ENCODE measurements around the gene MAD1L1. TPM values are rescaled to one million over a fixed set of nuclear protein-coding genes. Genes with fewer than 3 reads are reported as not detected.

The MAD1L1 gene
- total RNA-seq, 1 donor from 2014 or later = 16.2 TPM

DNA sequence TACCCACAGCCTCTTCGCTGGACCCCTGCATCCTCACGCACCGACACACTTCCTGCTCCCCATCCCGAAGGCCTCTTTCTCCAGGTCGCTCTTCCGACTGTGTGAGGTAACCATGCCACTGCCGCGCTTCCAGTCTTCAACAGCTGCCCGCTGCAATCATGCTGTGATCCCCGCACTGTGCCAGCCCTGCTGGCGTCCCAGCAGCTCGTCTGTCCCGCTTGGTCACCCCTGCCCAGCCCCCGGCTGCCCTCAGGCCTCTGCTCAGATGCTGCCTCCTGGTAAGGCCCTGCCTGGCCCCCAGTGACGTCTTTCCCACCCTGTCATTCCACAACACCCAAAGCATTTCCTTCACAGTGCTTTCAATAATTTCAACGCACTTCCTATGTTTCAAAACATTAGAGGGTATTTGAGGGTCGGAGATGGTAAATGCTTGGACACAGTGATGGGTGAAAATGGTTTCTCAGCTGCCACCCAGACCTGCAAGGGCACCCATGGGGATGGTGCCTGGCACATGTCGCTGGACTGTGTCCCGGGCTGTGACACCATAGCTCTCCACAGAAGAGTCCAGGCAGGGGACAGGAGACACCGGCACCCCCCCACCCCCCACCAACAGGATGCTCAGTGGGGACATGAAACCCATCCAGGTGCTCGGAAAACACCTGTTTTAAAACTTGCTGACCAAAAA, 125.2 kb downstream of the MAD1L1 start:
- no peak for DNase-seq
- Histone ChIP-seq H3K27ac (replicated peaks) (peak overlapping the region; percentile 37), H3K36me3 (no peaks in the 10 kb centered on the region), H3K4me1 (peaks cover 61% of the 10 kb centered on the region), H3K4me3 (peak overlapping the region; percentile 8), H3K9me3 (replicated peaks) (no peaks in the 10 kb centered on the region), H3K27me3 (ENCODE audit: low read depth) (no peaks in the 10 kb centered on the region)
- intact Hi-C loops (cut with micrococcal nuclease) = no loop called here
- TF ChIP-seq, protein P1, sequence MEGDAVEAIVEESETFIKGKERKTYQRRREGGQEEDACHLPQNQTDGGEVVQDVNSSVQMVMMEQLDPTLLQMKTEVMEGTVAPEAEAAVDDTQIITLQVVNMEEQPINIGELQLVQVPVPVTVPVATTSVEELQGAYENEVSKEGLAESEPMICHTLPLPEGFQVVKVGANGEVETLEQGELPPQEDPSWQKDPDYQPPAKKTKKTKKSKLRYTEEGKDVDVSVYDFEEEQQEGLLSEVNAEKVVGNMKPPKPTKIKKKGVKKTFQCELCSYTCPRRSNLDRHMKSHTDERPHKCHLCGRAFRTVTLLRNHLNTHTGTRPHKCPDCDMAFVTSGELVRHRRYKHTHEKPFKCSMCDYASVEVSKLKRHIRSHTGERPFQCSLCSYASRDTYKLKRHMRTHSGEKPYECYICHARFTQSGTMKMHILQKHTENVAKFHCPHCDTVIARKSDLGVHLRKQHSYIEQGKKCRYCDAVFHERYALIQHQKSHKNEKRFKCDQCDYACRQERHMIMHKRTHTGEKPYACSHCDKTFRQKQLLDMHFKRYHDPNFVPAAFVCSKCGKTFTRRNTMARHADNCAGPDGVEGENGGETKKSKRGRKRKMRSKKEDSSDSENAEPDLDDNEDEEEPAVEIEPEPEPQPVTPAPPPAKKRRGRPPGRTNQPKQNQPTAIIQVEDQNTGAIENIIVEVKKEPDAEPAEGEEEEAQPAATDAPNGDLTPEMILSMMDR (IDR thresholded peaks at IDR 0.05; ENCODE audit: borderline replicate concordance) = no peak

DNA sequence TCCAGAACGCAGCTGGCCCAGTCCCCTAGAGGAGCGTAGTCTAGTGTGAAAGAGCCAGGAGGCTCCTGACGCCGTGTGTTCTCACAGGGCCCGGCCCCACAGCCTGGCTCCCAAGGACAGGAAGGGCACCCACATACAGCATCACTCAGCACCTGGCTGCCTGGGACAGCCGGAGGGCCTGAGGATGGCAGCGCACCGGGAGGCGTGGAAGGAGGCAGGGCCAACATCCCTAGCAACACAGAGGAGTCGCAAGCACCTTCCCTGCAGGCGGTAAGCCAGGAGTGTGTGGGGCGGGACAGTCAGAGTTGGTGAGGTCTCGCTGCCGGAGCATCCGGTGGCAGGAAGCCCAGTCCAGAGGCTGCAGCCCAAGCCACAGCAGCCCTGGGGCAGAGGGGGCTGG, 125.8 kb downstream of the MAD1L1 start:
- Histone ChIP-seq H3K9me3 (replicated peaks) (no peaks in the 10 kb centered on the region), H3K36me3 (no peaks in the 10 kb centered on the region), H3K4me3 (peak overlapping the region; percentile 8), H3K27me3 (ENCODE audit: low read depth) (no peaks in the 10 kb centered on the region), H3K4me1 (peaks cover 55% of the 10 kb centered on the region), H3K27ac (replicated peaks) (peak overlapping the region; percentile 37)
- intact Hi-C loops (cut with micrococcal nuclease) = no loop called here
- peak; percentile 50 for DNase-seq
- TF ChIP-seq, protein P1 (IDR thresholded peaks at IDR 0.05; ENCODE audit: borderline replicate concordance) = no peak

DNA sequence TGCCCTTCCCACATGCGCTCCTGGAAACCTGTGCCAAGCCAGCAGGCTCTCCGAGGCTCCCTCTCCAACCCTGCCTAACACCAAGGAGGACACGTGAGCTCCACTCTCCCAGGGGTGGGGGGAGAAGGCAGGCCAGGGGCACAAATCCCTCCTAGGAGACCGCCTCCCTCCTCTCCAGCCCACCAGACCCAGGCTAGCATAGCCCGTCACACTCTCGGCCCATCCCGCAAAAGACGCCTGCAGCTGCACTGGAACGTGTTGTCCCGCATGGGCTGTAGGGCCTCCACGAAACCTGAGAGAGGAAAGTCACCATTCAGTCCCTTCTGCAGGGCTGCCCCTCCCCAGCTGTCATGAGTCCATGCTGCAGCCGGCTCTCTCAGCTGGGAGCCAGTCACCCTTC, 126.3 kb downstream of the MAD1L1 start:
- Histone ChIP-seq H3K27me3 (ENCODE audit: low read depth) (no peaks in the 10 kb centered on the region), H3K27ac (replicated peaks) (peak overlapping the region; percentile 37), H3K4me1 (peaks cover 50% of the 10 kb centered on the region), H3K9me3 (replicated peaks) (no peaks in the 10 kb centered on the region), H3K4me3 (no peak overlapping the region), H3K36me3 (no peaks in the 10 kb centered on the region)
- intact Hi-C loops (cut with micrococcal nuclease) = no loop called here
- TF ChIP-seq, protein P1 (IDR thresholded peaks at IDR 0.05; ENCODE audit: borderline replicate concordance) = no peak
- no peak for DNase-seq

DNA sequence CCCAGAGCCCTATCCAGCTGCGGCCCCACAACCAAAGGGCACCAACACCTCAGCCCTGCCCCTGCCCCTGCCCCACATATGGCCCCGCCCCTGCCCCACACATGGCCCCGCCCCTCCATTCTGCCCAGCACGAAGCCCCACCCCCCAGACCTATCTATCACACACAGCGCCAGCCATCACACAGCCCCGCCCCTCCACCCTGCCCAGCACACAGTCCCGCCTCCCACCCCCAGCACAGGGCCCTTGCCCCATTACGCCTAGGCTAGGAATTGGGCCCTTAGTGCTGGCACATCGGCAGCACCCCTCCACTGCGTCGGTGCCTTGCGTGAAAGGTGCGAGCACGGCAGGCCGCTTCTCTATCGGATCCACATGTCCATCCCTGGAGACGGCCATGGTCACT, 126.8 kb downstream of the MAD1L1 start:
- DNase-seq = no peak
- Histone ChIP-seq H3K4me3 (no peak overlapping the region), H3K4me1 (peaks cover 47% of the 10 kb centered on the region), H3K9me3 (replicated peaks) (no peaks in the 10 kb centered on the region), H3K27me3 (ENCODE audit: low read depth) (no peaks in the 10 kb centered on the region), H3K27ac (replicated peaks) (no peak overlapping the region), H3K36me3 (no peaks in the 10 kb centered on the region)
- TF ChIP-seq, protein P1 (IDR thresholded peaks at IDR 0.05; ENCODE audit: borderline replicate concordance) = no peak
- intact Hi-C loops (cut with micrococcal nuclease) = no loop called here

DNA sequence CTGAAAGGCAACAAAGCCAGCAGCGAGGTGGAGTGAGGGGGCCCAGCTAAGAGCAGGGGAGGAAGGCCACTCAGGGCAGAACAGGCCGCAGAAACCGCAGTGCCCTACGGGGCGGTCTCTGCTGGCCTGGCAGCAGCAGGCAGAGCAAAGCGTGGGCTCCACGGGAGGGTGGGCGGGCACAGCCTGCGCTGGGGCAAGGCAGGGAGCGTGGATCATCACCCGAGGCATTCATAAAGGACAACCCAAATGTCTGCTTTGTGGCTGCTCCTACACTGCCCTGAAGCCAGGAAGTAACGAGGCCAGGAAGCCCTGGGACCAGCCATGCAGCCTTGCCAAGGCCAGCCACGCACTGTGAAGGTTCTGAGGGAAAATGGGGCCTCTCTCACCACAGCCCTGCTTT, 127.5 kb downstream of the MAD1L1 start:
- peak overlapping the region; percentile 47 for H3K27ac ChIP-seq (replicated peaks)
- H3K4me1 ChIP-seq = peaks cover 49% of the 10 kb centered on the region
- no peaks in the 10 kb centered on the region for H3K27me3 ChIP-seq (ENCODE audit: low read depth)
- H3K36me3 ChIP-seq = no peaks in the 10 kb centered on the region
- no peaks in the 10 kb centered on the region for H3K9me3 ChIP-seq (replicated peaks)
- H3K4me3 ChIP-seq = no peak overlapping the region
- intact Hi-C loops (cut with micrococcal nuclease) = no loop called here
- no peak for DNase-seq
- TF ChIP-seq, protein P1 (IDR thresholded peaks at IDR 0.05; ENCODE audit: borderline replicate concordance) = no peak

Data from left ventricle myocardium inferior (tissue), 1 donor.